Measurements from ENCODE around the gene ABLIM3.

Gene ABLIM3

GRCh38 chr5:149201121-149201637 is 59.9 kb downstream of the ABLIM3 start:
- Histone ChIP-seq H3K9ac (ENCODE audit: low read depth, low read length) (no peak overlapping the region), H3K27me3 (ENCODE audit: insufficient read depth, low read length) (no peaks in the 10 kb centered on the region), H3K4me3 (ENCODE audit: low read length) (no peak overlapping the region), H3K4me1 (ENCODE audit: insufficient read depth, low read length) (no peaks in the 10 kb centered on the region), H3K9me3 (ENCODE audit: insufficient read depth, low read depth, low read length) (no peaks in the 10 kb centered on the region), H3K27ac (ENCODE audit: low read depth, low read length) (no peak overlapping the region), H3K36me3 (ENCODE audit: insufficient read depth, low read length) (no peaks in the 10 kb centered on the region)
- 85% methylated on average over 6 of the region's 6 CpGs for WGBS

- H3K4me3 ChIP-seq (ENCODE audit: low read length), result no peak overlapping the region
- no peak overlapping the region for H3K27ac ChIP-seq (ENCODE audit: low read depth, low read length)
- no peaks in the 10 kb centered on the region for H3K27me3 ChIP-seq (ENCODE audit: insufficient read depth, low read length)
- no peak overlapping the region for H3K9ac ChIP-seq (ENCODE audit: low read depth, low read length)
- H3K9me3 ChIP-seq (ENCODE audit: insufficient read depth, low read depth, low read length), result no peaks in the 10 kb centered on the region
- WGBS, result 91% methylated on average over 1 of the region's 1 CpG
- H3K36me3 ChIP-seq (ENCODE audit: insufficient read depth, low read length), result no peaks in the 10 kb centered on the region
- H3K4me1 ChIP-seq (ENCODE audit: insufficient read depth, low read length), result no peaks in the 10 kb centered on the region
Measured at GRCh38 chr5:149202910-149203451, 61.7 kb downstream of the ABLIM3 start.

GRCh38 chr5:149203921-149204441 is 62.7 kb downstream of the ABLIM3 start:
- H3K9me3 ChIP-seq (ENCODE audit: insufficient read depth, low read depth, low read length), result no peaks in the 10 kb centered on the region
- no peak overlapping the region for H3K9ac ChIP-seq (ENCODE audit: low read depth, low read length)
- no peak overlapping the region for H3K27ac ChIP-seq (ENCODE audit: low read depth, low read length)
- H3K27me3 ChIP-seq (ENCODE audit: insufficient read depth, low read length), result no peaks in the 10 kb centered on the region
- WGBS, result 83% methylated on average over 4 of the region's 4 CpGs
- H3K4me1 ChIP-seq (ENCODE audit: insufficient read depth, low read length), result no peaks in the 10 kb centered on the region
- no peaks in the 10 kb centered on the region for H3K36me3 ChIP-seq (ENCODE audit: insufficient read depth, low read length)
- no peak overlapping the region for H3K4me3 ChIP-seq (ENCODE audit: low read length)

GRCh38 chr5:149205625-149206523 is 64.6 kb downstream of the ABLIM3 start:
- WGBS, result 85% methylated on average over 10 of the region's 10 CpGs

GRCh38 chr5:149206524-149207141 is 65.3 kb downstream of the ABLIM3 start:
- H3K9ac ChIP-seq (ENCODE audit: low read depth, low read length), result no peak overlapping the region
- H3K27me3 ChIP-seq (ENCODE audit: insufficient read depth, low read length), result no peaks in the 10 kb centered on the region
- no peaks in the 10 kb centered on the region for H3K9me3 ChIP-seq (ENCODE audit: insufficient read depth, low read depth, low read length)
- H3K4me1 ChIP-seq (ENCODE audit: insufficient read depth, low read length), result no peaks in the 10 kb centered on the region
- 85% methylated on average over 10 of the region's 10 CpGs for WGBS
- no peaks in the 10 kb centered on the region for H3K36me3 ChIP-seq (ENCODE audit: insufficient read depth, low read length)
- H3K4me3 ChIP-seq (ENCODE audit: low read length), result no peak overlapping the region
- H3K27ac ChIP-seq (ENCODE audit: low read depth, low read length), result no peak overlapping the region

More at GRCh38 chr5:149205625-149206523, 64.6 kb downstream of the ABLIM3 start:
- H3K9me3 ChIP-seq (ENCODE audit: insufficient read depth, low read depth, low read length), result no peaks in the 10 kb centered on the region
- no peaks in the 10 kb centered on the region for H3K4me1 ChIP-seq (ENCODE audit: insufficient read depth, low read length)
- no peak overlapping the region for H3K9ac ChIP-seq (ENCODE audit: low read depth, low read length)
- no peak overlapping the region for H3K4me3 ChIP-seq (ENCODE audit: low read length)
- H3K27ac ChIP-seq (ENCODE audit: low read depth, low read length), result no peak overlapping the region
- no peaks in the 10 kb centered on the region for H3K27me3 ChIP-seq (ENCODE audit: insufficient read depth, low read length)
- H3K36me3 ChIP-seq (ENCODE audit: insufficient read depth, low read length), result no peaks in the 10 kb centered on the region

GRCh38 chr5:149207831-149208230 is 66.5 kb downstream of the ABLIM3 start:
- no peak overlapping the region for H3K27ac ChIP-seq (ENCODE audit: low read depth, low read length)
- WGBS, result 97% methylated on average over 2 of the region's 2 CpGs
- H3K27me3 ChIP-seq (ENCODE audit: insufficient read depth, low read length), result no peaks in the 10 kb centered on the region
- no peak overlapping the region for H3K9ac ChIP-seq (ENCODE audit: low read depth, low read length)
- no peaks in the 10 kb centered on the region for H3K4me1 ChIP-seq (ENCODE audit: insufficient read depth, low read length)
- no peak overlapping the region for H3K4me3 ChIP-seq (ENCODE audit: low read length)
- H3K9me3 ChIP-seq (ENCODE audit: insufficient read depth, low read depth, low read length), result no peaks in the 10 kb centered on the region
- no peaks in the 10 kb centered on the region for H3K36me3 ChIP-seq (ENCODE audit: insufficient read depth, low read length)

- Histone ChIP-seq H3K4me1 (ENCODE audit: insufficient read depth, low read length) (no peaks in the 10 kb centered on the region), H3K4me3 (ENCODE audit: low read length) (no peak overlapping the region), H3K27me3 (ENCODE audit: insufficient read depth, low read length) (no peaks in the 10 kb centered on the region), H3K36me3 (ENCODE audit: insufficient read depth, low read length) (no peaks in the 10 kb centered on the region), H3K27ac (ENCODE audit: low read depth, low read length) (no peak overlapping the region), H3K9me3 (ENCODE audit: insufficient read depth, low read depth, low read length) (no peaks in the 10 kb centered on the region), H3K9ac (ENCODE audit: low read depth, low read length) (no peak overlapping the region)
- WGBS, result 97% methylated on average over 4 of the region's 4 CpGs
Measured at GRCh38 chr5:149210225-149210624, 68.9 kb downstream of the ABLIM3 start.

GRCh38 chr5:149210968-149211490 is 69.7 kb downstream of the ABLIM3 start:
- no peaks in the 10 kb centered on the region for H3K4me1 ChIP-seq (ENCODE audit: insufficient read depth, low read length)
- H3K27me3 ChIP-seq (ENCODE audit: insufficient read depth, low read length), result no peaks in the 10 kb centered on the region
- H3K9ac ChIP-seq (ENCODE audit: low read depth, low read length), result no peak overlapping the region
- 82% methylated on average over 3 of the region's 4 CpGs for WGBS
- no peaks in the 10 kb centered on the region for H3K9me3 ChIP-seq (ENCODE audit: insufficient read depth, low read depth, low read length)
- no peak overlapping the region for H3K27ac ChIP-seq (ENCODE audit: low read depth, low read length)
- no peak overlapping the region for H3K4me3 ChIP-seq (ENCODE audit: low read length)
- H3K36me3 ChIP-seq (ENCODE audit: insufficient read depth, low read length), result no peaks in the 10 kb centered on the region

- no peaks in the 10 kb centered on the region for H3K27me3 ChIP-seq (ENCODE audit: insufficient read depth, low read length)
- H3K36me3 ChIP-seq (ENCODE audit: insufficient read depth, low read length), result no peaks in the 10 kb centered on the region
- no peak overlapping the region for H3K4me3 ChIP-seq (ENCODE audit: low read length)
- no peak overlapping the region for H3K9ac ChIP-seq (ENCODE audit: low read depth, low read length)
- no peaks in the 10 kb centered on the region for H3K9me3 ChIP-seq (ENCODE audit: insufficient read depth, low read depth, low read length)
- no peaks in the 10 kb centered on the region for H3K4me1 ChIP-seq (ENCODE audit: insufficient read depth, low read length)
- no peak overlapping the region for H3K27ac ChIP-seq (ENCODE audit: low read depth, low read length)
Measured at GRCh38 chr5:149211566-149211965, 70.3 kb downstream of the ABLIM3 start.

- no peaks in the 10 kb centered on the region for H3K4me1 ChIP-seq (ENCODE audit: insufficient read depth, low read length)
- H3K27ac ChIP-seq (ENCODE audit: low read depth, low read length), result no peak overlapping the region
- WGBS, result 89% methylated on average over 7 of the region's 7 CpGs
- H3K27me3 ChIP-seq (ENCODE audit: insufficient read depth, low read length), result no peaks in the 10 kb centered on the region
- no peaks in the 10 kb centered on the region for H3K9me3 ChIP-seq (ENCODE audit: insufficient read depth, low read depth, low read length)
- no peak overlapping the region for H3K9ac ChIP-seq (ENCODE audit: low read depth, low read length)
- no peak overlapping the region for H3K4me3 ChIP-seq (ENCODE audit: low read length)
- no peaks in the 10 kb centered on the region for H3K36me3 ChIP-seq (ENCODE audit: insufficient read depth, low read length)
Measured at GRCh38 chr5:149212198-149212951, 71.1 kb downstream of the ABLIM3 start.
